Fibroblast of lung (primary cell): ENCODE results near the gene SLC4A5. TPM values are rescaled to one million over a fixed set of nuclear protein-coding genes. Genes with fewer than 3 reads are reported as not detected.

ENCODE experiments used
- DNase-seq, 2 donors: peaks; one replicate each; pipeline versions ENCODE4 v3.0.0 to v3.0.0-alpha.2; 2010; ENCODE audit warnings: low read depth in 2 of 2
- H2AFZ ChIP-seq: 2 replicates; pipeline ENCODE4 v1.5.1; 2012; ENCODE audit warnings: low read length, control low read depth, inconsistent platforms
- H3K27ac ChIP-seq: 2 replicates; pipeline ENCODE4 v1.5.1; 2011; ENCODE audit warnings: low read length, control low read depth; ENCODE audit not compliant: insufficient read depth
- H3K27me3 ChIP-seq: 2 replicates; pipeline ENCODE4 v1.5.1; 2011; ENCODE audit warnings: mild to moderate bottlenecking, low read length; ENCODE audit not compliant: control insufficient read depth, insufficient read depth
- H3K36me3 ChIP-seq: 2 replicates; pipeline ENCODE4 v1.5.1; 2011; ENCODE audit warnings: low read length; ENCODE audit not compliant: control insufficient read depth, insufficient read depth
- H3K4me1 ChIP-seq: 2 replicates; pipeline ENCODE4 v1.5.1; 2011; ENCODE audit warnings: low read length; ENCODE audit not compliant: control insufficient read depth, insufficient read depth; ENCODE audit errors: extremely low read depth
- H3K4me2 ChIP-seq: 2 replicates; pipeline ENCODE4 v1.5.1; 2011; ENCODE audit warnings: low read length, control low read depth; ENCODE audit not compliant: insufficient read depth; ENCODE audit errors: extremely low read depth
- H3K4me3 ChIP-seq, 4 experiments: fragments of 200-600 bp in 1 of 4; sonication (generic) in 1 of 4; replicated peaks in 1 of 4; 2 replicates each; pipeline ENCODE4 v1.5.1; 2011 to 2016; ENCODE audit warnings: low read length in 4 of 4, low read depth in 3 of 4, mild to moderate bottlenecking in 3 of 4, control low read depth in 2 of 4, inconsistent platforms in 1 of 4, mixed read lengths in 1 of 4; ENCODE audit not compliant: insufficient read depth in 1 of 4; ENCODE audit errors: control extremely low read depth in 1 of 4
- H3K79me2 ChIP-seq: 2 replicates; pipeline ENCODE4 v1.5.1; 2012; ENCODE audit warnings: mild to moderate bottlenecking, low read length, inconsistent platforms; ENCODE audit not compliant: control insufficient read depth, insufficient read depth
- H3K9ac ChIP-seq: 2 replicates; pipeline ENCODE4 v1.5.1; 2011; ENCODE audit warnings: mild to moderate bottlenecking, low read length, control low read depth; ENCODE audit not compliant: insufficient read depth
- H3K9me3 ChIP-seq: 2 replicates; pipeline ENCODE4 v1.5.1; 2012; ENCODE audit warnings: low read depth, low read length; ENCODE audit not compliant: control insufficient read depth, insufficient read depth
- H4K20me1 ChIP-seq: 2 replicates; pipeline ENCODE4 v1.5.1; 2011; ENCODE audit warnings: low read length; ENCODE audit not compliant: control insufficient read depth, insufficient read depth; ENCODE audit errors: extremely low read depth
- EZH2 ChIP-seq: IDR thresholded peaks from 2 replicates; pipeline ENCODE4 v1.5.1; 2012; ENCODE audit warnings: low read length, control low read depth, mild to moderate bottlenecking; ENCODE audit errors: missing control alignments
- polyA plus RNA-seq, 2 donors: library from polyadenylated mRNA; depleted of rRNA in 1 of 2; stranded (reverse) in 1 of 2; unstranded in 1 of 2; fragments of >200 nt; gene quantifications; 2 replicates each; pipeline ENCODE4 v1.2.1, GENCODE V29; 2011 to 2012; ENCODE audit warnings: missing spikeins in 1 of 2
- total RNA-seq: library from RNA; depleted of rRNA; stranded (reverse); fragments of >200 nt; gene quantifications from 2 replicates; pipeline ENCODE4 v1.2.1, GENCODE V29; 2014
- TF ChIP-seq, protein P1 (sequence below), 2 donors: IDR thresholded peaks in 1 of 2; conservative IDR thresholded peaks in 1 of 2; 1 replicate in 1 of 2; 2 replicates in 1 of 2; pipeline ENCODE4 v1.5.1; 2011 to 2012; ENCODE audit warnings: low read length in 2 of 2, control low read depth in 1 of 2, inconsistent platforms in 1 of 2, low read depth in 1 of 2, mild to moderate bottlenecking in 1 of 2

SLC4A5 gene
- total and polyA plus RNA-seq, 2 donors (not counting 1 experiment from before 2014, with no cell fraction given), result 0.12 to 0.17 TPM

DNA sequence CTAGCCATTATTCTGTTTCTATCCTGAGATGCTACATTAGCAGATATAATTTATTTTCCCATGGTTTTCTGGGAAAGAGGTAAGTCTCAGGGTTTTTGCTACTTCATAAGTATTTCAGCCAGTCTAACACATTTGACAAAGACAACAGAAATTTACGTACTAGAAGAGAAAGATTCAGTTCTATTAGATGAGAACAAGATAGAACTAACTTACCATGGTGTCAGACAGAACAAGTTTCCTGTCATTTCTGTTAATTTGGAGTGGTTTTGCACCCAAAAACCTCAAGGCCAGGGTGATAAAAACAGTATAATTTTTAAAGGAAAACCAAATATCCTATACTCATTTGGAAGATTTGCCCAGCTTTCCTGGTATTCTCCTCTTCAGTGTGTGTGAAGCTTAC lies 15.6 kb downstream of the SLC4A5 start:
- H3K4me3 ChIP-seq, result no peak overlapping the region
- H3K27ac ChIP-seq, result no peak overlapping the region
- no peak overlapping the region for H3K9ac ChIP-seq
- no peaks in the 10 kb centered on the region for H3K9me3 ChIP-seq
- no peaks in the 10 kb centered on the region for H3K4me1 ChIP-seq
- no peak overlapping the region for H2AFZ ChIP-seq
- TF ChIP-seq EZH2, result no peak
- TF ChIP-seq, protein P1, sequence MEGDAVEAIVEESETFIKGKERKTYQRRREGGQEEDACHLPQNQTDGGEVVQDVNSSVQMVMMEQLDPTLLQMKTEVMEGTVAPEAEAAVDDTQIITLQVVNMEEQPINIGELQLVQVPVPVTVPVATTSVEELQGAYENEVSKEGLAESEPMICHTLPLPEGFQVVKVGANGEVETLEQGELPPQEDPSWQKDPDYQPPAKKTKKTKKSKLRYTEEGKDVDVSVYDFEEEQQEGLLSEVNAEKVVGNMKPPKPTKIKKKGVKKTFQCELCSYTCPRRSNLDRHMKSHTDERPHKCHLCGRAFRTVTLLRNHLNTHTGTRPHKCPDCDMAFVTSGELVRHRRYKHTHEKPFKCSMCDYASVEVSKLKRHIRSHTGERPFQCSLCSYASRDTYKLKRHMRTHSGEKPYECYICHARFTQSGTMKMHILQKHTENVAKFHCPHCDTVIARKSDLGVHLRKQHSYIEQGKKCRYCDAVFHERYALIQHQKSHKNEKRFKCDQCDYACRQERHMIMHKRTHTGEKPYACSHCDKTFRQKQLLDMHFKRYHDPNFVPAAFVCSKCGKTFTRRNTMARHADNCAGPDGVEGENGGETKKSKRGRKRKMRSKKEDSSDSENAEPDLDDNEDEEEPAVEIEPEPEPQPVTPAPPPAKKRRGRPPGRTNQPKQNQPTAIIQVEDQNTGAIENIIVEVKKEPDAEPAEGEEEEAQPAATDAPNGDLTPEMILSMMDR (conservative IDR thresholded peaks at IDR 0.05 in 1 of 2, IDR thresholded peaks at IDR 0.05 in 1 of 2; ENCODE audit: low read depth in 1 of 2, low read length in 2 of 2), result no peak
- H3K36me3 ChIP-seq, result no peaks in the 10 kb centered on the region
- no peak for DNase-seq
- no peak overlapping the region for H3K4me2 ChIP-seq
- H3K27me3 ChIP-seq, result no peaks in the 10 kb centered on the region
- H3K79me2 ChIP-seq, result no peaks in the 10 kb centered on the region
- no peaks in the 10 kb centered on the region for H4K20me1 ChIP-seq

DNA sequence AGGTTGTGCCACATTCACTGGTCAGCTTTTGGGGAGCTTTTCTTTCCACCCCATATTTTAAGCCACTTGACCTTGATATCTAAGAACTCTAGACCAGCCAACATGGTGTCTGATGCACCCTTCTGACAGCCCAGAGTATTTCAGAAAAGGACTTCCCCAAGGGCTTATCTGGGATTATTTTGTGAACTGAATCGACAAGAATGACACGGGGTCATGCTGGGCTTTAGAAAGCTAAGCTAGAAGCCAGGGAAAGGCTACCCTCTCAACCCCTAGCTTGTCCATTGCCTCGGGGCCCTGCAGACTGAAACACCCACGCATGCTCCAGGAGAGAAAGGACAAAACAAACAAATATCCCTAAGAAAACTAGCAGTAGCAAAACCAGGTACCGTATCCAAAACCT lies 16.0 kb downstream of the SLC4A5 start:
- no peaks in the 10 kb centered on the region for H3K79me2 ChIP-seq
- H3K4me1 ChIP-seq, result no peaks in the 10 kb centered on the region
- DNase-seq, result no peak
- no peaks in the 10 kb centered on the region for H3K27me3 ChIP-seq
- no peaks in the 10 kb centered on the region for H3K36me3 ChIP-seq
- no peak overlapping the region for H3K27ac ChIP-seq
- no peak overlapping the region for H2AFZ ChIP-seq
- no peaks in the 10 kb centered on the region for H4K20me1 ChIP-seq
- H3K4me2 ChIP-seq, result no peak overlapping the region
- H3K4me3 ChIP-seq, result no peak overlapping the region
- no peaks in the 10 kb centered on the region for H3K9me3 ChIP-seq
- TF ChIP-seq EZH2, result no peak
- TF ChIP-seq, protein P1 (conservative IDR thresholded peaks at IDR 0.05 in 1 of 2, IDR thresholded peaks at IDR 0.05 in 1 of 2; ENCODE audit: low read depth in 1 of 2, low read length in 2 of 2), result no peak
- H3K9ac ChIP-seq, result no peak overlapping the region

DNA sequence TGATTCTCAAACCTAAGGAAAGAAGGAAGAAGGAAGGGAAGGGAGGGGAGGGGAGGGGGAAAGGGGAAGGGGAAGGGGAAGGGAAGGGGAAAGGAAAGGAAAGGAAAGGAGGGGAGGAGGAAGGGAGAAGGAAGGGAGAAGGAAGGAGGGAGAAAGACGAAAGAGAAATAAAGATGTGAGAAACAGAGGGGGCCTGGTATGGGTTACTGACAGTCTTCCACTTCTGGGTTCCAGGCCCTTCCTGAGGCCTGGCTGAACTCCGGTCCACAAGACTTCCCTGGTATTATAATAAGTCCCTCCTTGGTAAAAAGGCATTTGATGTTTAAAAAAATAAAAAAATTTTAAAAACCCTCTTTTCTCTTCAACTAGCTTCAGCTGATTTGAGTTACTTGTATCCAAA lies 17.4 kb downstream of the SLC4A5 start:
- Histone ChIP-seq H3K27ac (no peak overlapping the region), H4K20me1 (no peaks in the 10 kb centered on the region), H3K79me2 (no peaks in the 10 kb centered on the region), H3K4me2 (no peak overlapping the region), H3K9ac (no peak overlapping the region), H3K4me1 (no peaks in the 10 kb centered on the region), H3K27me3 (no peaks in the 10 kb centered on the region), H3K9me3 (no peaks in the 10 kb centered on the region), H3K36me3 (no peaks in the 10 kb centered on the region), H2AFZ (no peak overlapping the region), H3K4me3 (no peak overlapping the region)
- no peak for TF ChIP-seq EZH2
- TF ChIP-seq, protein P1 (conservative IDR thresholded peaks at IDR 0.05 in 1 of 2, IDR thresholded peaks at IDR 0.05 in 1 of 2; ENCODE audit: low read depth in 1 of 2, low read length in 2 of 2), result no peak
- DNase-seq, result no peak
